Measurements from ENCODE around the gene DIAPH2. TPM values are rescaled to one million over a fixed set of nuclear protein-coding genes. Genes with fewer than 3 reads are reported as not detected.

DIAPH2 gene
- total RNA-seq, 4 donors from 2014 or later = 39.5 to 61.0 (median 56.5) TPM

DNA sequence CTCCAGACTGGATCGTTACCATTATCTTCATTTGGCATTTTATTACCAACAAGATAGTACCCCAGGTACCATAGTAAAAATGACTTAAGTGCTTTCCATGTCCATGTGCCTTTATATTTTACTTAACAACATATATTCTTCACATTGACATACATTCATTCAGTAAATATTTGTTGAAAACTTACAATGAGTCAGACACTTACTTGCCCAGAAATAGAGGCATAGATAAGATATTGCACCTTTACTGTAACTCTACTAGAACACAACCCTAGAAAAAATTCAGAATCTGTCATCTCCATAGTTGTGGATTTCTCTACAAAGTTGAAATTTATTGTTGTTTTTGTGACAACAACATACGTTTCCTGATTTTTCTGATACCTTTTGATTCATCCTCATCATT, 839.7 kb downstream of the DIAPH2 start:
- H3K36me3 ChIP-seq = no peaks in the 10 kb centered on the region
- H3K4me1 ChIP-seq = no peaks in the 10 kb centered on the region
- no peak overlapping the region for H3K27ac ChIP-seq
- no peaks in the 10 kb centered on the region for H3K9me3 ChIP-seq
- no peaks in the 10 kb centered on the region for H3K27me3 ChIP-seq
- TF ChIP-seq POLR2A (IDR thresholded peaks at IDR 0.05) (no peak), CTCF (IDR thresholded peaks at IDR 0.05) (no peak)
- no peak for DNase-seq
- intact Hi-C loops (cut with DNase I; ENCODE audit: low total_unique reads) = no loop called here
- 65 to 90% methylated on average over 2 of the region's 2 CpGs for WGBS, 2 donors (ENCODE audit: low coverage in 1 of 2)
- H3K4me3 ChIP-seq = no peak overlapping the region
- in situ Hi-C loops (cut with MboI; ENCODE audit: low pct_ligation_motif_present in 1 of 4, low pct_unique_long_range_greater_than_20kb in 1 of 4, low sequenced_read_pairs in 3 of 4) = no loop called here

DNA sequence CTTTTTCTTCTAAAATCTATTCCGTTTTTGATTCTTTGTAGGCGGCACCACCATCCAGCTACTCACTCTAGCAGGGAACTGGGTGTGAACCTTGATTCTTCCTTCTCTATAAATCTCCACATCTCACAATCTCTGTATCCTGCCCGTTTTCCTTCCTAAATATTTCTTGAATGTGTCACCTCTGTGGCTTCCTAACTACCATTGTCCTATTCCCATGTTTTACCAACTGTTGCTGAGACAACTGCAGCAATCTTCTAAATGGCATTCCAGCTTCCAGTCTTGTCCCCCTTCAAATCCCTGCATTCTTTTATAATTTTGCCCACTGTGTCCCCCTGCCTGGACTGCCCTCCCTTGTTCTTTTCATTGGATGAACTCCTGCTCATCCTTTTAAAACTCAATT, 840.4 kb downstream of the DIAPH2 start:
- in situ Hi-C loops (cut with MboI; ENCODE audit: low pct_ligation_motif_present in 1 of 4, low pct_unique_long_range_greater_than_20kb in 1 of 4, low sequenced_read_pairs in 3 of 4) = no loop called here
- TF ChIP-seq EP300 (IDR thresholded peaks at IDR 0.05; ENCODE audit: low read depth) (no peak), CTCF (IDR thresholded peaks at IDR 0.05) (no peak), POLR2A (IDR thresholded peaks at IDR 0.05) (no peak), POLR2AphosphoS5 (IDR thresholded peaks at IDR 0.05) (no peak)

DNA sequence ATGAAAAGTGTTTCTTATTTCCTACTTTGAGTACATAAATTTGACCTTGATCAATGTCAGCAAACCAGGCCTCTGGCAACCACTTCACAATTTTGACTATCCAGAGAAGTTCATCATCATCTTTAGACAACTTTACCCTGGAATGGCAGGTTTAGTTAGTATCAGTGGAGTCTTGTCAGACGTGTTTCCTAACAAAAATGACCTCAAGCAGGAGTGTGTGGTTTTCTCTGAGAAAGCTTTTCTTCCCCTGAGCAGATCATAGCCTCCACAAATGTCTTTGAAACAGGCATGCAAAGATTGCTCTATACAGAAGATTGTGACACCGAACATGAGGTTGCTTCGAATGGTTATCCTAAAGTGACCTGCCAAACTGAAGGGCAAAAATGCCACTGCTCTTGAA, 841.3 kb downstream of the DIAPH2 start:
- Histone ChIP-seq H3K4me3 (no peak overlapping the region), H3K4me1 (no peaks in the 10 kb centered on the region), H3K27me3 (no peaks in the 10 kb centered on the region), H3K9me3 (peaks cover 0 to 4% of the 10 kb centered on the region in 2 donors), H3K27ac (no peak overlapping the region), H3K36me3 (no peaks in the 10 kb centered on the region)
- in situ Hi-C loops (cut with MboI; ENCODE audit: low pct_ligation_motif_present in 1 of 4, low pct_unique_long_range_greater_than_20kb in 1 of 4, low sequenced_read_pairs in 3 of 4) (no loop called here), intact Hi-C loops (cut with DNase I; ENCODE audit: low total_unique reads) (no loop called here)
- WGBS, 2 donors (ENCODE audit: low coverage in 1 of 2) = 84% methylated on average over 3 of the region's 3 CpGs; no CpG with 5 or more reads in 1 of the 2 donors
- no peak for TF ChIP-seq CTCF (IDR thresholded peaks at IDR 0.05)
- TF ChIP-seq EP300 (IDR thresholded peaks at IDR 0.05; ENCODE audit: low read depth) = no peak
- TF ChIP-seq POLR2AphosphoS5 (IDR thresholded peaks at IDR 0.05) = no peak
- TF ChIP-seq POLR2A (IDR thresholded peaks at IDR 0.05) = no peak
- no peak for DNase-seq

More for the DNA sequence above, 840.4 kb downstream of the DIAPH2 start:
- Histone ChIP-seq H3K36me3 (no peaks in the 10 kb centered on the region), H3K27ac (no peak overlapping the region), H3K4me3 (no peak overlapping the region), H3K4me1 (no peaks in the 10 kb centered on the region), H3K27me3 (no peaks in the 10 kb centered on the region), H3K9me3 (peaks cover 0 to under 1% of the 10 kb centered on the region in 2 donors)
- DNase-seq = no peak
- intact Hi-C loops (cut with DNase I; ENCODE audit: low total_unique reads) = no loop called here
- 67 to 81% methylated on average over 3 of the region's 3 CpGs for WGBS, 2 donors (ENCODE audit: low coverage in 1 of 2)

DNA sequence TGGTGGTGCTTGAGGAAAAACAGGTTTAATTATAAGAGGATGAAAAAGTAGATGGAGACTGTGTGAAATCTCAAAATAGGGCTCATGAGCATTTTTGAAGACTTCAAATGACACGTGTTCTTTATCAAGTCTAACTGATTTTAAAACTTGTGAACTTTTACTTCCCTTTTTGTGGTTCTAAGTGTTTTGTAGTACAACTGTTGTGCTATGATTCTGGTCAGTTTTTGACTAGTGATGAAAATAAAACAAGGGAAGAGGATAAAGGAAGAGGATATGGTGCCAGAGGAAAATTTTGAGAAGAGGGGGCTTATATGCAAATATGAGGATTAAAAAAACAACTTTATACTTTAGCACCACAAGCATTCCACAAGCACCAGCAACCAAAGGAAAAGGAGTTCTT, 843.1 kb downstream of the DIAPH2 start:
- peaks cover 0 to 4% of the 10 kb centered on the region in 2 donors for H3K9me3 ChIP-seq
- TF ChIP-seq CTCF (IDR thresholded peaks at IDR 0.05) (no peak), POLR2A (IDR thresholded peaks at IDR 0.05) (no peak)
- no peak overlapping the region for H3K27ac ChIP-seq
- no peaks in the 10 kb centered on the region for H3K27me3 ChIP-seq
- no peaks in the 10 kb centered on the region for H3K4me1 ChIP-seq
- no peak overlapping the region for H3K4me3 ChIP-seq
- no peak for DNase-seq
- H3K36me3 ChIP-seq = no peaks in the 10 kb centered on the region
- WGBS, 2 donors (ENCODE audit: low coverage in 1 of 2) = 67 to 100% methylated on average over 1 of the region's 1 CpG
- intact Hi-C loops (cut with DNase I; ENCODE audit: low total_unique reads) = no loop called here
- in situ Hi-C loops (cut with MboI; ENCODE audit: low pct_ligation_motif_present in 1 of 4, low pct_unique_long_range_greater_than_20kb in 1 of 4, low sequenced_read_pairs in 3 of 4) = no loop called here
